Body of pancreas (tissue), 4 donors: Measurements from ENCODE around the gene APOA4. TPM values are rescaled to one million over a fixed set of nuclear protein-coding genes. Genes with fewer than 3 reads are reported as not detected.
A peak's percentile ranks its signal among the peaks of the same experiment; 100 is the strongest.
"Not testable (repeated sequence)": the region's sequence is repeated elsewhere in the genome, so short reads cannot be mapped to it uniquely, and the experiment has no call there.

Experiments used
- ATAC-seq: fragments of 150-250 bp; one replicate; pipeline ENCODE4 v1.9.1; 2016
- DNase-seq, 4 donors: peaks; one replicate each; pipeline ENCODE4 v3.0.0-alpha.2; 2019
- H3K27ac ChIP-seq, 4 donors: fragments of 200-600 bp; sonication (generic); 1 replicate in 3 of 4; 2 replicates in 1 of 4; pipeline versions ENCODE4 v1.5.1 to v1.6.1; 2016 to 2019; ENCODE audit warnings: mild to moderate bottlenecking in 1 of 4, mixed read lengths in 1 of 4, moderate library complexity in 1 of 4
- H3K27me3 ChIP-seq, 2 donors: fragments of 200-600 bp; sonication (generic); one replicate each; pipeline ENCODE4 v1.6.0; 2016; ENCODE audit warnings: mild to moderate bottlenecking in 1 of 2
- H3K36me3 ChIP-seq, 2 donors: fragments of 200-600 bp; sonication (generic); replicated peaks in 1 of 2; 2 replicates each; pipeline ENCODE4 v1.5.1; 2016; ENCODE audit warnings: low read depth in 2 of 2; ENCODE audit not compliant: insufficient read depth in 1 of 2
- H3K4me1 ChIP-seq: fragments of 200-600 bp; sonication (generic); one replicate; pipeline ENCODE4 v1.6.0; 2016
- H3K4me3 ChIP-seq, 2 donors: fragments of 200-600 bp; sonication (generic); 1 replicate in 1 of 2; 2 replicates in 1 of 2; pipeline ENCODE4 v1.5.1; 2016 to 2019
- H3K9me3 ChIP-seq, 3 donors: fragments of 200-600 bp; sonication (generic); 1 replicate in 2 of 3; 2 replicates in 1 of 3; pipeline ENCODE4 v1.5.1; 2016
- POLR2A ChIP-seq, 3 donors: fragments of 450-650 bp; IDR thresholded peaks; one replicate each; pipeline ENCODE4 v1.6.1; 2016; ENCODE audit warnings: antibody characterized with exemption in 3 of 3, mild to moderate bottlenecking in 2 of 3
- WGBS, 2 donors: methylation state at CpG; one replicate each; pipeline ENCODE4 v1.1.5; 2017; 5-methylcytosine and 5-hydroxymethylcytosine counted together
- intact Hi-C: fragments of 100-400 bp; cut with DNase I; formaldehyde crosslinking; loops from one replicate; pipeline ENCODE4 v1.15.1; 2023
- total RNA-seq, 2 donors: library from RNA; depleted of rRNA; stranded (reverse); fragments of >200 nt; gene quantifications; one replicate each; pipeline ENCODE4 v1.1.0, GENCODE V29; 2016
- TF ChIP-seq, protein P1 (sequence below), 7 experiments: fragments of 450-650 bp in 4 of 7; fragments of 200-600 bp in 3 of 7; sonication (generic) in 3 of 7; IDR thresholded peaks; one replicate each; pipeline ENCODE4 v1.5.1; 2016 to 2019; ENCODE audit warnings: antibody characterized with exemption in 7 of 7

APOA4 gene
- total RNA-seq, 2 donors from 2014 or later = not detected

DNA sequence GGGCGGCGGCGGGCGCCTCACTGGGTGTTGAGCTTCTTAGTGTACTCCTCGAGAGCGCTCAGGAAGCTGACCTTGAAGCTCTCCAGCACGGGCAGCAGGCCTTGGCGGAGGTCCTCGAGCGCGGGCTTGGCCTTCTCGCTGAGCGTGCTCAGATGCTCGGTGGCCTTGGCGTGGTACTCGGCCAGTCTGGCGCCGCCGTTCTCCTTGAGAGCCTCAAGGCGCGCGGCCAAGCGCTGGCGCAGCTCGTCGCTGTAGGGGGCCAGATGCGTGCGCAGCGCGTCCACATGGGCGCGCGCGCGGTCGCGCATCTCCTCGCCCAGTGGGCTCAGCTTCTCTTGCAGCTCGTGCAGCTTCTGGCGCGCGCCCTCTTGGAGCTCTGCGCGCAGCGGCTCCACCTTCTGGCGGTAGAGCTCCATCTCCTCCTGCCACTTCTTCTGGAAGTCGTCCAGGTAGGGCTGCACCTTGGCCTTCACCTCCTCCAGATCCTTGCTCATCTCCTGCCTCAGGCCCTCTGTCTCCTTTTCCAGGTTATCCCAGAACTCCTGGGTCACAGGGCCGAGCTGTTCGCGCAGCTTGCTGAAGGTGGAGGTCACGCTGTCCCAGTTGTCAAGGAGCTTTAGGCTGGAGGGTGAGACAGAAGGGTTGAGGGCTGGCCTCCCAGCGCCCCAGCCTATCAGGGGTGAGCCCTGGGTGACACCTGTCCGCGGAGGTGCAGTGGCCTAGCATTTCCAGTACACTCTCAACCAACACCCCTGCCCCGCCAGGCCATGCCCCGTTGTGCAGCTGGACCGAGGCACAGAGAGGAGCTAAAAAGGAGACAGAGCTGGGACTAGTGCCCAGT lies 12.9 kb upstream of the APOA4 start:
- peak overlapping the region in 3 of 4 donors; percentile 3 to 64 (median 54) for H3K27ac ChIP-seq
- H3K36me3 ChIP-seq = no peaks in the 10 kb centered on the region
- H3K9me3 ChIP-seq = no peaks in the 10 kb centered on the region
- ATAC-seq = peak; percentile 85
- H3K4me3 ChIP-seq = no peak overlapping the region
- intact Hi-C loops = loop anchor here (5.0 kb wide), 1 partner anchor 44 kb away; the partner anchor contains the start of gene APOA5
- peaks cover 57% of the 10 kb centered on the region for H3K4me1 ChIP-seq
- DNase-seq = peak; percentile 90 to 94 (median 90)
- no peaks in the 10 kb centered on the region for H3K27me3 ChIP-seq
- TF ChIP-seq, protein P1, sequence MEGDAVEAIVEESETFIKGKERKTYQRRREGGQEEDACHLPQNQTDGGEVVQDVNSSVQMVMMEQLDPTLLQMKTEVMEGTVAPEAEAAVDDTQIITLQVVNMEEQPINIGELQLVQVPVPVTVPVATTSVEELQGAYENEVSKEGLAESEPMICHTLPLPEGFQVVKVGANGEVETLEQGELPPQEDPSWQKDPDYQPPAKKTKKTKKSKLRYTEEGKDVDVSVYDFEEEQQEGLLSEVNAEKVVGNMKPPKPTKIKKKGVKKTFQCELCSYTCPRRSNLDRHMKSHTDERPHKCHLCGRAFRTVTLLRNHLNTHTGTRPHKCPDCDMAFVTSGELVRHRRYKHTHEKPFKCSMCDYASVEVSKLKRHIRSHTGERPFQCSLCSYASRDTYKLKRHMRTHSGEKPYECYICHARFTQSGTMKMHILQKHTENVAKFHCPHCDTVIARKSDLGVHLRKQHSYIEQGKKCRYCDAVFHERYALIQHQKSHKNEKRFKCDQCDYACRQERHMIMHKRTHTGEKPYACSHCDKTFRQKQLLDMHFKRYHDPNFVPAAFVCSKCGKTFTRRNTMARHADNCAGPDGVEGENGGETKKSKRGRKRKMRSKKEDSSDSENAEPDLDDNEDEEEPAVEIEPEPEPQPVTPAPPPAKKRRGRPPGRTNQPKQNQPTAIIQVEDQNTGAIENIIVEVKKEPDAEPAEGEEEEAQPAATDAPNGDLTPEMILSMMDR (IDR thresholded peaks at IDR 0.05) = peak; percentile 41 to 89 (median 71)
- peak in 1 of 3 donors; percentile 7 for TF ChIP-seq POLR2A (IDR thresholded peaks at IDR 0.05)
- 9 to 40% methylated on average over 6 to 57 of the region's 57 CpGs for WGBS, 2 donors

DNA sequence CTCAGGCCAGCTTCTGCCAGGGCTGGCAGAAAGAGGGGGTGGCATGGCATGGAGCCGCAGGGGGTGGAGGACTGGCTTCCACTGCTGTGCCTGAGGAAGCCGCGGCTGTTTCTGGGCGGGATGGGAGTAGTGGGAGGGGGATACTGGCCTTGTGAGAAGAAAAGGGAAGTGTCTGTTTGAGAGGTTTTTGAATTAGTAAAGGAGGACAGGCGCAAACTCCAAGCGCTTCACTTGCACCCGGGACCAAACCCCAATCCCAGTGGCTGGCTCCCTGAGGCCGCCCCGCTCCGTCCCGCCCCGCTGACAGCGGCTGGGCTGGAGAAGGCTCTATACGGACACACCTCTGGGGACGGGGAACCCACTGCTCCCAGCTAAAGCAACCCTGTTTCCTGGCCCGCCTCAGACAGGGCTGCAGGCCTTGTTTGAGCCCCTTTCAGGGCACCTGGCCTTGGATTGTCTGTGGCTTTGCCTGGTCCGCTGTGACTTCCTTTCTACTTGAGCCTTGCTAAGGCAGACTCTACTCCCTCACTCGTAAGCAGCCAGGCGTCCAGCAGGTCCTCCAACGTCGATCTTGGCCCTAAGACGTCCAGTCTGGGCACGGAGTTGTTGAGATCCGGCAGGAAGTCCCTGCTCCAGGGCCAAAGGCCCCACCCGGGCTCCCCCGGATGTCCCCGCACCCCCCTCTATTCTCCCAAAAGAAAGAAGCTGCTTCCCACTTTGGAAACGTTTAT lies 12.1 kb upstream of the APOA4 start:
- no peak for ATAC-seq
- Histone ChIP-seq H3K9me3 (no peaks in the 10 kb centered on the region), H3K36me3 (no peaks in the 10 kb centered on the region), H3K27me3 (no peaks in the 10 kb centered on the region), H3K4me3 (no peak overlapping the region), H3K4me1 (peaks cover 63% of the 10 kb centered on the region), H3K27ac (peak overlapping the region in 3 of 4 donors; percentile 3 to 64 (median 54))
- intact Hi-C loops = loop anchor here (5.0 kb wide), 1 partner anchor 43 kb away; the partner anchor contains the start of gene APOA5
- 56 to 72% methylated on average over 19 to 28 of the region's 28 CpGs for WGBS, 2 donors
- TF ChIP-seq POLR2A (IDR thresholded peaks at IDR 0.05) = no peak
- TF ChIP-seq, protein P1 (IDR thresholded peaks at IDR 0.05) = no peak
- DNase-seq = no peak

DNA sequence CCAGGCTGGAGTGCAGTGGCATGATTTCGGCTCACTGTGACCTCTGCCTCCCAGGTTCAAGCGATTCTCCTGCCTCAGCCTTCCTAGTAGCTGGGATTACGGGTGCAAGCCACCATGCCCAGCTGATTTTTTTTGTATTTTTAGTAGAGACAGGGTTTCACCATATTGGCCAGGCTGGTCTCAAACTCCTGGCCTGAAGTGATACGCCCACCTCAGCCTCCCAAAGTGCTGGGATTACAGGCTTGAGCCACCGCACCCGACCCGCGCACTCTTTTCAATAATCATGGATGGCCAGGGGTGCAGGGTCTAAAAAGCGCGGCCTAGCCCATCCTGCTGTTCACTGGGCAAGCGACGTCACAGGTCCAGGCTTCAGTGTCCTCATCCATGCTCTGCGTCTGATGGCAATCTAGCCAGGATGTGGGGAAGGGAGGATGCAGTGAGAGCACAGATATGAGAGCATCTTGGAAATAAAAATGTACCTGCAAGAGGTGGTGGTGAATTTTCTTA lies 11.5 kb upstream of the APOA4 start:
- 77 to 87% methylated on average over 12 to 13 of the region's 13 CpGs for WGBS, 2 donors
- not testable (repeated sequence) for H3K4me3 ChIP-seq, ATAC-seq, H3K27me3 ChIP-seq, DNase-seq, H3K9me3 ChIP-seq, H3K36me3 ChIP-seq
- H3K27ac ChIP-seq = peak overlapping the region in 2 of 4 donors; percentile 3 to 64
- intact Hi-C loops = loop anchor here (5.0 kb wide), 1 partner anchor 42 kb away; the partner anchor contains the start of gene APOA5
- peaks cover 68% of the 10 kb centered on the region for H3K4me1 ChIP-seq

DNA sequence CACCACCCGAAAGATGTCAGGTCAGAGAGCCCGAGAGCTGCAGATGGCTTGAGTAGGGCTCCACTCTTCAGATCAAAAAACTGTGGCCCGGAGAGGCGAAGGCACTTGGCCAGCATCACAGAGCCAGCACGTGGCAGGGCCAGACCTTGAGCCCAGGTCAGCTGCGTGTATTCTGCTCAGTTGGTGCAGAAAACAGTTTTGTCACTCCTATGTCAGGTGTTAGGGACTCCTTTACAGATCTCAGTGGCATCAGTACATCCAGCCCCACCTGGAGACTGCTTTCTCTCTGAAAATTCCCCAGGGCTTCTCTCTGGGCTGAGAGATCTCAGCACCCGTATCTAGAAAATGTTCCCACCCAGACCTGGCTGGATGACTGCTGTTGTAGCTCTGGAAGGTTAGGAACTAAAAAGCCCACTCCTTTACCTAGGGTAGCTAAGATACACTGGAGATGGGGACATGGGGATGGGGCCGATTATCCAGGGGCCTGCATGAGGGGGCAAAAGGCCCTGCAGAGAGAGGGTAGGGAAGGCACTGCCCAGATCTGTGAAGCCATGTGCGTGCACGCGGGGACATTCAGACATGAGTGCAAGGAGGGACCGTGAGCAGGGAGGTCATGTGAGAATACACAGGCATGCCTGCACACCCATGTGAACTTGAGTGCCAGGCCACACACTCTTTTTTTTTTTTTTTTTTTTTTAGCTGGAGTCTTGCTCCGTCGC lies 10.9 kb upstream of the APOA4 start:
- TF ChIP-seq POLR2A (IDR thresholded peaks at IDR 0.05) = no peak
- TF ChIP-seq, protein P1 (IDR thresholded peaks at IDR 0.05) = no peak
- 75 to 76% methylated on average over 13 to 14 of the region's 14 CpGs for WGBS, 2 donors
- DNase-seq (peak; percentile 42 to 53 (median 46)), ATAC-seq (no peak)
- no peaks in the 10 kb centered on the region for H3K36me3 ChIP-seq
- intact Hi-C loops = no loop called here
- H3K9me3 ChIP-seq = no peaks in the 10 kb centered on the region
- no peak overlapping the region for H3K27ac ChIP-seq
- H3K4me1 ChIP-seq = peaks cover 72% of the 10 kb centered on the region
- no peak overlapping the region for H3K4me3 ChIP-seq
- H3K27me3 ChIP-seq = no peaks in the 10 kb centered on the region
